NCI-H82 treated with DMSO at 0.1 percent for 48 hours (cell line): Measurements from ENCODE around the gene TGFBR2.

Experiments used
- DNase-seq: peaks from one replicate; lab custom pipeline; 2025; ENCODE audit not compliant: unreplicated experiment; lab: John Stamatoyannopoulos, UW

TGFBR2 gene

GRCh38 chr3:30671527-30672286 lies 65.3 kb downstream of the TGFBR2 start:
- DNase-seq, result no peak

GRCh38 chr3:30672287-30672735 lies 65.9 kb downstream of the TGFBR2 start:
- DNase-seq, result no peak

- DNase-seq, result no peak
These were observed 66.6 kb downstream of the TGFBR2 start for GRCh38 chr3:30672959-30673358.

- no peak for DNase-seq
These were observed 67.3 kb downstream of the TGFBR2 start for GRCh38 chr3:30673425-30674341.

- no peak for DNase-seq
These were observed 68.6 kb downstream of the TGFBR2 start for GRCh38 chr3:30675006-30675405.

- DNase-seq, result no peak
These were observed 69.4 kb downstream of the TGFBR2 start for GRCh38 chr3:30675774-30676173.

- DNase-seq, result no peak
These were observed 70.3 kb downstream of the TGFBR2 start for GRCh38 chr3:30676424-30677346.

- no peak for DNase-seq
These were observed 70.9 kb downstream of the TGFBR2 start for GRCh38 chr3:30677347-30677685.

DNA sequence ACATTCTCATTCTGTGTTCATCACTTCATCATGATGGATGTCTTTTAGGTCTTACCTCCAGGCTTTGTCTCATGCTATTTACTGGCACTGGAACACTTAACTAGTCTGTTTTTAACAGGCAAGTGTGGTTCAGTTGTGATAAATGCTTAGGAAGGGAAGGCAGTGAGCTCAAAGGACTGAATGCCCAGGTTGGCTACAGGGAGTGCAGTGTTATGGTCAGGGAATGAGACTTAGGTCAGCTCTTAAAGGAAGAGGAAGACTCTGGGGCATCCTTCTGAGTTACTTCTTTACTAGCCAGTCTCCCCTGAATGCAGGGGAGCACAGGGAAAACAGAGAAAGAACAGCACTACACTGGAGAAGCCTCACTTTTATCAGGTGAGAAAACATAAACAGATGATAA lies 72.6 kb downstream of the TGFBR2 start:
- DNase-seq, result no peak

GRCh38 chr3:30680789-30681648 lies 74.6 kb downstream of the TGFBR2 start:
- DNase-seq, result no peak

- no peak for DNase-seq
These were observed 75.3 kb downstream of the TGFBR2 start for GRCh38 chr3:30681649-30682211.

GRCh38 chr3:30682434-30683155 lies 76.2 kb downstream of the TGFBR2 start:
- DNase-seq, result no peak

DNA sequence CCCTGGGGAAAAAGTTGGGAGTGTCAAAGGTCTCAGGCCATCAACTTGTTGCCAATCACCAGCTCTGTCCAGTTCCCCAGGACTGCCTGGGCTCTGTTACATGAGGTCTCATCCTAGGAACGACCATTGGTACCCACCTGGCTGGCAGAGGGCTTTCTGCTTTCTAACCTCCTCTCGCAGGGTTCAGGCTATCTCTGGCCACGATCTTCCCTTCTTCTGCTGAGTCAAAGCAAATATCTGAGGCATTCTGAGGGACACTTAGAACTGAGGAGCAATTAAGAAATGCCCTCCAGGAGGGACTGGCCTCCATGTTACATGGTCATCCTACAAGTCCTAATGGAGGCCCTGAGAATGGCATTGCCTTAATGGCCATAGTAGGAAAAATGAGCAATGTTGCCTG lies 77.4 kb downstream of the TGFBR2 start:
- no peak for DNase-seq

GRCh38 chr3:30684356-30684755 lies 78.0 kb downstream of the TGFBR2 start:
- DNase-seq, result no peak

- DNase-seq, result no peak
These were observed 78.9 kb downstream of the TGFBR2 start for GRCh38 chr3:30685267-30685667.

- DNase-seq, result no peak
These were observed 79.8 kb downstream of the TGFBR2 start for GRCh38 chr3:30686176-30686575.

DNA sequence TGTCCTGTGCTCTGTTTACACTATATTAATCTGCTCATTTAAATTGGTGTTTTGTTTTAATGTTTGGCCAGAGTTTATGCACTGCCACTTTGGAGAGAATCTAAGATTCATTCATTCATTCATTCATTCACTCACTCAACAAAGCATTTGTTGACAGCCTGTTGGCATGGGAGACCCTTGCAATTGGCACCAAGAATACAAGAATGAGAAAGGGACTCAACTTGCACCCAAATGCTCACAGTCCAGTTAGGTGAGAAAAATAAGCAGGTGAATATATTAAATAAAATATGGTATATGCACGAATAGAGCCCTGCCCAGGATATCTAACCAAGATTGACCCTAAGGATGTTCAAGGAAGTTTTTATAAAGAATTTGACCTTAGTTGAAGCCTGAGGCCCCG lies 80.4 kb downstream of the TGFBR2 start:
- DNase-seq, result no peak

DNA sequence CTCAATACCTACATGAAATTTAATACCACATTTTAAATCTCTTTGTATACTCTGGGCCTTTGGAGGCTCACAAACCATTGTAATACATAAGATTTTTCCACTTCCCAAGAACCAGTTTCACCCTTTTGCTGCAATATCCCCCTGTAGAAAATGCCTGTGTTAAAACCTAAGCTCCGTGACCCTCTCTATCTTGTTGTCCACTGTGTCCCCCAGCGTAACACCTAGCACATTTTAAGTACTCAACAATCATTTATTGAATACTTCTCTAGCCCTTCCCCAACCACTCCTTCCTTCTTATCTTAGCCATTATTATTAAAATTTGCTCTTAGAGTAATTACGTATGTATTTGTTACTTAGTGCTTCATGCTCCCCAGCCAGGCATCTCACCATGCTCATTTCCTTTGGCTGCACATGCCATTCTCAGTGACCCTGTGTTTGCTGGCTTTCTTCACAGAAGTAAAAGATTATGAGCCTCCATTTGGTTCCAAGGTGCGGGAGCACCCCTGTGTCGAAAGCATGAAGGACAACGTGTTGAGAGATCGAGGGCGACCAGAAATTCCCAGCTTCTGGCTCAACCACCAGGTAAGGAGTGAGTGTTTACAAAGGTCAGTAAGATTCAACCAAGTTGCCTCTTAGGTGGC lies 81.6 kb downstream of the TGFBR2 start:
- no peak for DNase-seq
